Fibroblast of the aortic adventitia (primary cell): ENCODE data around the gene GMDS. TPM values are rescaled to one million over a fixed set of nuclear protein-coding genes. Genes with fewer than 3 reads are reported as not detected.

Experiments used
- DNase-seq: peaks from one replicate; pipeline ENCODE4 v3.0.0-alpha.2; 2010; ENCODE audit warnings: low read depth
- H3K4me3 ChIP-seq: 2 replicates; pipeline ENCODE4 v1.5.1; 2011; ENCODE audit warnings: low read depth, mild to moderate bottlenecking, control low read depth, low read length, moderate library complexity
- total RNA-seq: library from RNA; depleted of rRNA; stranded (reverse); fragments of >200 nt; gene quantifications from 2 replicates; pipeline ENCODE4 v1.2.3, GENCODE V29; 2012; ENCODE audit warnings: low replicate concordance
- TF ChIP-seq, protein P1 (sequence below): IDR thresholded peaks from 2 replicates; pipeline ENCODE4 v1.5.1; 2011; ENCODE audit warnings: mild to moderate bottlenecking, low read length, control low read depth, inconsistent platforms; ENCODE audit not compliant: insufficient read depth

GMDS gene
- total RNA-seq, 1 donor: 15.9 TPM

GRCh38 chr6:1770435-1770843 lies 475.0 kb downstream of the GMDS start:
- peak; percentile 16 for DNase-seq
- TF ChIP-seq, protein P1, sequence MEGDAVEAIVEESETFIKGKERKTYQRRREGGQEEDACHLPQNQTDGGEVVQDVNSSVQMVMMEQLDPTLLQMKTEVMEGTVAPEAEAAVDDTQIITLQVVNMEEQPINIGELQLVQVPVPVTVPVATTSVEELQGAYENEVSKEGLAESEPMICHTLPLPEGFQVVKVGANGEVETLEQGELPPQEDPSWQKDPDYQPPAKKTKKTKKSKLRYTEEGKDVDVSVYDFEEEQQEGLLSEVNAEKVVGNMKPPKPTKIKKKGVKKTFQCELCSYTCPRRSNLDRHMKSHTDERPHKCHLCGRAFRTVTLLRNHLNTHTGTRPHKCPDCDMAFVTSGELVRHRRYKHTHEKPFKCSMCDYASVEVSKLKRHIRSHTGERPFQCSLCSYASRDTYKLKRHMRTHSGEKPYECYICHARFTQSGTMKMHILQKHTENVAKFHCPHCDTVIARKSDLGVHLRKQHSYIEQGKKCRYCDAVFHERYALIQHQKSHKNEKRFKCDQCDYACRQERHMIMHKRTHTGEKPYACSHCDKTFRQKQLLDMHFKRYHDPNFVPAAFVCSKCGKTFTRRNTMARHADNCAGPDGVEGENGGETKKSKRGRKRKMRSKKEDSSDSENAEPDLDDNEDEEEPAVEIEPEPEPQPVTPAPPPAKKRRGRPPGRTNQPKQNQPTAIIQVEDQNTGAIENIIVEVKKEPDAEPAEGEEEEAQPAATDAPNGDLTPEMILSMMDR: no peak
- no peak overlapping the region for H3K4me3 ChIP-seq

DNA sequence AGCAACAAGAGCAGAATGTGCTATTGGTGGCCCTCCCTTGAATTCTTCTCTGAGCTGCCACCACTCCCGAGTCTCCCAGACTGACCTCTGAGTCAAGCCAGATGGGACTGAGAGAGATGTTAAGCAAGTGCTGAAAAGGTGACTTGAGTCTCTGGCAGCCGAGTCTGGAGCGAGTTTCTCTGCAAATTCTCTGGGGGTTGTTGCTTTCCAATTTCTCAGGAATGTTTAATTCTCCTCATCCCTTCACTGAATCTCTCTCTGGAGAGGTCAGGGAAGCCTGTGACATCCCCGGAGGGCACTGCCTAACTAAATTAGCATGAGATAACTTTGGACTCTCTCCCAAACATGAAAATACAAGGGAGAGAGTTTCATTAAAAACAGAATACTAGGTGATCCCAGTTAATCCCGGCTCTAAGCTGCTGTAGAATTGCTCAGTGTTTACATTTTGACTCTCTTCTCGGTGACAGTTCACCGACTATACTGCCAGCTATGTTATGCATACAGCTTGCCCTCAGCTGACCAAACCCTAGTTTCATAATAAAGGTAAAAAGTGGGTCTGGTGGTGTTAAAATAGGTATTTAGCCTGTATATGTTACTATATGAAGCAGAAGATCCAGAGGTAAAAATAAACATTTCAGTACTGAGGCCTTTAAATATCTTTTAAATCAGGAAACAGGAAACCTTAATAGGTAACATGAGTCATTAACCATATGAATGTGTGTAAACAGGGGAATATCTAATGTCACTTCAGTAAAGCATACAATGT lies 477.7 kb downstream of the GMDS start:
- TF ChIP-seq, protein P1: no peak
- DNase-seq: peak; percentile 73
- H3K4me3 ChIP-seq: no peak overlapping the region

DNA sequence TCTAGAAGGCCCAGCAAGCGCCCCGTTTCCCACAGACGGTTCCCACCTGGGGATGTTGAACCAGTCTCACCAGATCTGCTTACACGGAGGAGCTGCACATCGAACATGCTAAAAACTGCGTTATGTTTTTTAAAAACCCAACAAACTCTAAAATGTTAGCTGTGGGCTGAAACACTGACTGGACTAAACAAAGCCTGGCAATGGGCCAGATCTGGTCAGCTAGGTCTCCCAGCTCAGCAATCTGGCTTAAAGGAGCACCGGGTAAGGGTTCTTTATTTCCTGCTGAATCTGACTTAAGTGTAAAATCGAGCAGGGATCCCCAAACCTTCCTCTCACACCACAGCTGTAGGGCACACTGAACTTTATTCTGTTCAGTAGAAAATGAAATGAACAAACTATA lies 478.8 kb downstream of the GMDS start:
- TF ChIP-seq, protein P1: no peak
- H3K4me3 ChIP-seq: no peak overlapping the region
- peak; percentile 53 for DNase-seq

DNA sequence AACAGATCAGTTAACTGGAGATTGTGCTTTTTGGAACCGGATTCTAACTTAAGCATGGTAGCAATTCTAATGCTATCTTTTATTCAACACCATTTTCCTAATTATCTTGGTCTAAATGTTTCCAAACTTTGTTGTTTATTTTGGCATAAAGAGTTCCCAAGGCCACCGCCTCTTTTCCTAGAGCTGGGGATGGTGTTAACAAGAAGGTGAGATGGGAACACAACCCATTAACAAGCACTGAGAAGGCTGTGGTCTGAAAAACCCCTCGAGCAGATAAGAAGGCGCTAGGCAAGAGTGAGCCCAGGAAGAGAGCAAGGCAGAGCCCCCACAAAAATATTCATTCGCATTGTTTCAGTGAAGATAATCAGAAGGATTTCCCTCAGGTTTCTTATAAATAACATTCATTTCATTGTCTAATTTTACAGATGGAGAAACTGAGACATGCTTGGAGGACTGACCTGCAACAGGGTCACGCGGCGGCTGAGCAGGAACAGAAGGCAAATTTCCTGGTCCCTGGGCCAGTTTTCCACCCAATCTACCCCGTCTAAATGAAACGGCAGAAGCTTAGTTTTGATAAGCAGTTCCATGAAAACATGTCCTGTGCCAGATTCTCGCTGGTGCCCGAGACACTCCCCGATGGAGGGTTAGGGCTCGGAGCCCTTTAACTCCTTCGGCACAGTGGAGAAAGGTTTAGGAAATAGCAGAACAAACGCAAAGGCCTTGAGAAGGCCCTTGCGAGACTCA lies 480.1 kb downstream of the GMDS start:
- H3K4me3 ChIP-seq: no peak overlapping the region
- no peak for DNase-seq
- TF ChIP-seq, protein P1: no peak

DNA sequence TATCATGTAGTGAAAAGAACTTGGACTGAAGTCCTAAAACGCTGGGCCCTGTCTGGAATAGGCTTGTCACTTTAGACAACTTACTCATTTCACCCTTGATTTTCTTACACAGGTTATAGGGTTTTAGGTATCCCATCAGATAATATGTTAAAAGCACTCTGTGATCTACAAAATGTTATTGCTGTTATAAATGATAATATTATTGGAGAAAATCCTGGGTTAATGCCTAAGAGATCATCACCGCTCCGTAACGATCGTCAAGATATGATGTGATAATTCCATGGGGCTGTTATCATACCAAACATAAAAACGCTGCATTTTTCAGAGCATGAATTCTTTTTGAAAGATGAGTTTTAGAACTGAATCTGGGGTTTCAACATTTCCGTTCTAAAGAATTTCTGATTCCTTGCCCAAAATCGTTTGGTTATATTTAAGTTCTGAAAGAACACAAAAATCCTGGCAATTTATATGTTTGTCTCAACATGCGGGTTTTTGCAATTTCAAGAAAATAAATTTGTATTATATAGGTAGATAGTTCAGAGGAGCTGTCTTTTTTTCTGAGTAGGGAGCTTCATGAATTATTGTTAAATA lies 480.9 kb downstream of the GMDS start:
- H3K4me3 ChIP-seq: no peak overlapping the region
- TF ChIP-seq, protein P1: no peak

DNA sequence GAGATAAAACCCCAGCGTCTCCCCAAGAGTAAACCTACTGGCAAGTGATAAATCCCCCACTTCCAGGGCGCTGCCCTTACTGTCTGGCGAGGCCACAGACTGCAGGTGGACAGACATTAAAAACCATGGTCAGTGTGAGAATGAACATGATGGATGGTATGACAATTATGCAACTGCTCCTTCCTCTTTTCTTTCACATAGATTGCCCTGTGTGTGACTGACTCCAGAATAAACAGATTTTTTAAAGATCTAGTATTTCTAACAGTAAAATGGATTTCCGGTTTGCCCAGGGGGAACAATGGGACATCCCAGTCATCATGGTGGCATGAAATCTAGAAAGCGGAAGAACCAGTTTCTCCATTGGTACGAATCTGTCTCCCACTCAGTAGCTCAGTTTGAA lies 482.0 kb downstream of the GMDS start:
- no peak overlapping the region for H3K4me3 ChIP-seq

More for the DNA sequence above, 480.9 kb downstream of the GMDS start:
- DNase-seq: no peak

More for the DNA sequence above, 482.0 kb downstream of the GMDS start:
- TF ChIP-seq, protein P1: no peak
- DNase-seq: no peak
